Measurements from ENCODE around the gene DNAH6.
"Not testable (repeated sequence)": the region's sequence is repeated elsewhere in the genome, so short reads cannot be mapped to it uniquely, and the experiment has no call there.

DNAH6 gene

GRCh38 chr2:84847326-84848050 lies 331.2 kb downstream of the DNAH6 start:
- no peak for DNase-seq

DNA sequence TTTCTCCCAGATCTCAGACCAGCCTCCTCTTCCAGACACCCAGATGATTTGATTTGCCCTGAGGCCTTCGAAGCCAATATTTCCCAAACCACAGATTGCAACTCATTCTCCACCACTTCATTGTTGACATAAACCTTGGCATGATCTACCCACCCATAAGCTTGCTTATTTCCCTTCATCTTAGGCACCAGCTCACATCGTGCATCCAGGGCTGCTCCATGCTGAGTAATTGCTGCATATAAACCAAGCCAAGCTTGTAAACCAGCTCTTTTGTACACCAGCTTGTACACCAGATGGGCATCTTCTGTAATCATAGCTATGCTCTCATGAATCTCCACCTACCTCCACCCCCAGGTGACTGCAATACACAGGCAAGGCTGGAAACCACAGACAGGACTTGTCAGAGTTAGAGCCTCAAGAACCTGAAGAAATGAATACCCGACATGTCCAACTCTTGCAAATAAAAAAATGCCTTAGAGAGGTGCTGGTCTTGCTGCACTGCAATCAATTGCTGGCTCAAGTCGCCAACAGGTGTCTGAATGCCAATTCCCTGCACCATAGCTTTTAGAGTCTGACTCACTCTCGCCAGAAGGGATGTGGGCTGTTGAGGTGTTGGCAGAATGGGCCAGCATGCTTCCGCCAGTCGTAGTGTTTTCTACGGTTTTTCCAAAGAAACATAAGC lies 333.1 kb downstream of the DNAH6 start:
- DNase-seq, result peak; percentile 59

GRCh38 chr2:84850471-84850870 lies 334.2 kb downstream of the DNAH6 start:
- no peak for DNase-seq

DNA sequence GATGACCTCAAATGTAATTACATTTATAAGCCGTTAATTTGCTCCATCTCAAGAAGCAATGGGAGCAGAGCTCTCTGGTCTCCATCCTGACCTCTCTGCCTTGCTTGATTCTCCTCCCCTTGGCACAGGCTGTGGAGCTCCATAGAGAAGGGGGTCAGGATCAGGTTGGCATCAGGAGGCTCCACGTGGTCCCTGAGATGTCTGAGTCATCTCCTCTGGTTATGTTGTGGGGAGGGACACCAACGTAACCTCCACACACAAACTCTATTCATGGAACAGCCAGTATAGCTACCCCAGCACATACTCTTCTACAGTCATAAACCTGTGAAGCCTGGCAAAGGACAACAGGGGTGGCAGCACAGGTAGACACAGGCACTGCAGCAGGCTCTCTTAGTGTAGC lies 335.6 kb downstream of the DNAH6 start:
- DNase-seq, result no peak

- DNase-seq, result no peak
These were observed 338.6 kb downstream of the DNAH6 start for GRCh38 chr2:84854850-84855249.

DNA sequence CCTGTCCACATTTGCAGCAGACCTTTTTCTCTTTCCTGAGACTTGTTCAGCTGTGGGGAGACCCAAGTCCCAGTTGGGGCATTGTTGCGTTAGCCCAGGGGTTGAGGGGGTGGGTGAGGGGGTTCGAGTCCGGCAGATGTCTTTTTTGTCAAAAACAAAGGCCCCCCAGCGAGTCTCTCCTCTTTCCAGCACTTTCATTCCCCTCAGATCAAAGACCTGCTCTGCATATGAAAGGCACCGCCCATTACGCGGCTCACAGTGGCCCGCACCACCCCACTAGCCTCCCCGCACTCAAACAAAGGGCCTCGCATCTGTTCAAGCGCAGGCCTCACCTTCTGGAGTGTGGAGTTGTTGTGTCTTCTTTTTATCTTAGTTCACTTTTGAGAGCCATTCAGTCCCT lies 339.4 kb downstream of the DNAH6 start:
- DNase-seq, result peak; percentile 41

DNA sequence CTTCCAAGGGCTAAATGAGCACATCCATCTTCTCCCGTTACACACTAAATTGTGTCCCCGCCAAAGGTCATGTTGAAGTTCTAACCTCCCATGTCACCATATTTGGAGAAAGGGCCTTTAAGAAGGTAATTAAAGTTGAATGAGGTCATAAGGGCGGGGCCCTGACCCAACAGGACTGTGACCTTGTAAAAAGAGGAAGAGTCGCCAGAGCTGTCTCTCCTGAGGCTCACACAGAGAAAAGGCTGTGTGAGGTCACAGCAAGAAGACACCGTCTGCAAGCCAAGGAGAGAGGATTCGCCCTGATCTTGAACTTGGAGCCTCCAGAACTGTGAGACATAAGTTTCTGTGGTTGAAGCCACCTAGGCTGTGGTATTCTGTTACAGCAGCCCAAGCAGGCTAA lies 340.5 kb downstream of the DNAH6 start:
- DNase-seq, result peak; percentile 54

DNA sequence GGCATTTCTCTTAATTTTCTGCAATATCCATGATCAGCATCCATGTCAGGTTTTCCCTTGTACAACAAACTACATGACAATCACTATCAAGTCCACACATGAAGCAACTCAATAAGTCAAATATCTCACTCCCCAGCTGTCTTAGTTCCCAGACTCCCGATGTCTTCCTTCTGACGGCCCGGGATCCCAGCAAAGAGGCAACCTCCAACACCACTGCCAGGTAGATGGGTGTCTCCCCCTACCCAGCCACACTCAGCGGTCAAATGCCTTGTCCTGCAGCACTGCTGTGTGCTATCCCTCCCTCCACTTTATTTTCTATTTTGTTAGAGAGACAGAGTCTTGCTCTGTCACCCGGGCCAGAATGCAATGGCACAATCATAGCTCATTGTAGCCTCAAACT lies 341.3 kb downstream of the DNAH6 start:
- DNase-seq, result no peak

- DNase-seq, result no peak
These were observed 341.8 kb downstream of the DNAH6 start for GRCh38 chr2:84858123-84858522.

DNA sequence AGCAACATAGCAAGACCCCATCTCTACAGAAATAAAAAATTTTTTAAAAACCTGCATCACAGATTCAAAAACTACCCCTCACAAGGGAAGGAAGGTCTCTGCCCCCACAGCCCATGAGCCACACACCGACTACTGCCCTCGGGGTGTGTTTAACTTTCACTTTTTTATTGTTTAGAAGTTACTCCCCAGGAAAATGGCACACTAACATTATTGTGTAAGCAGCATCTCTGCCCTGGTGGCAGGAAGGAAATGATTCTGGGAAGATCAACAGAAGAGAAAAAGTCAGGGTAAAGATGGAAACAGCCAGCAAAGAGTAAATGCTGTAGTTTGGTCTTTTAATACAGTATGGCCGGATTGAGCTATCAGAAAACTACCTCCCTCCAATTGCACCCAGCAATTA lies 342.6 kb downstream of the DNAH6 start:
- DNase-seq, result no peak

GRCh38 chr2:84861539-84861938 lies 345.2 kb downstream of the DNAH6 start:
- DNase-seq, result no peak

DNA sequence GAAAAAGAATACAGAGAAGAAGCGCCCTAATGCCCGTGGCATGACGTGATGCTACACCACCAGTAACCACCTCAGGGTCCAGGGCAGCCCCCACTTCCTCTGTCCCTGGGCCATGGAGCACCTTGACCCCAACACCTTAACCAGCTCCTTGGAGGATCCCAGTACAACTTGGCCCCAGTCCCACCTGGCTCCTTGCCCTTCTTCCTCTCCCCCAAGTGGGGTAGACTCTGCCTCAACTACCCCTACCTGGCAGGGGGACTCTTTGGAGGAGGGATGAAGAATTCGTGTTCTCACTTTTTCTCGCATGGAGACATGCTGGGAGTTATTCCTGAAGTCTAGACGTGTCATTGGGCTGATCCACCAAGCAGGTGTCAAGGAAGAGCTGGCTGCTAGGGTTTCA lies 345.7 kb downstream of the DNAH6 start:
- no peak for DNase-seq

DNA sequence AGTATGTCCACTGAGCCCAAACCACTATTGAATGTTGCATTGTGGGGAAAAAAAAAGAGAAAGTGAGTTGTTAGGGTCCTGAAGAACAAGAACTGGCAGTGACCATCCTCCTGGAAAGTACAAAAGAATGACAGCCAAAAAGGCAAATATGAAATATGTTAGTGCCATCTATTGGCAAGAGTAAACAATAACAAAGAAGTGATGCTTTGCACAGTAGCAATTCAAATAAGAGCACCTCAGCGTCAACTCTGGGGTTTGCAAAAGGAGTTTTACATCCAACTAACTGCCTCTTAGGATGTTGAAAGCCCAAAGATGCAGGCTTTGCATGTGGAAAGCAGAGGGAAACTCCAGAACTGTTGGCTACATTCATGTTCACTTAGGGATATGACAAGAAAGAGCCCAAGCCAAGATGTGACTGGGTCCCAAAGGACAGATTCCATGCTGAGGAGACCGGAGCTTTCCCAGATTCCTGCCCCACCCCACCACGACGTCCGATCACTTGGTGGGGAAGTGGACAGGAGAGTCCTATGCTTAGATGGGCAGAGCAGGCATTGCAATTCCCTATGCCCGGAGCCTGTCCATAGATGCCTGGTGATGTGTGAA lies 349.0 kb downstream of the DNAH6 start:
- peak; percentile 75 for DNase-seq

GRCh38 chr2:84866122-84866521 lies 349.8 kb downstream of the DNAH6 start:
- DNase-seq, result no peak

- DNase-seq, result not testable (repeated sequence)
These were observed 352.0 kb downstream of the DNAH6 start for GRCh38 chr2:84868327-84868726.
